ENCODE measurements around the gene ZNF219.
"Not testable (repeated sequence)": the region's sequence is repeated elsewhere in the genome, so short reads cannot be mapped to it uniquely, and the experiment has no call there.

ZNF219 gene

GRCh38 chr14:21042918-21043317, 55.5 kb downstream of the ZNF219 start:
- DNase-seq (ENCODE audit: low spot score): no peak

GRCh38 chr14:21041676-21042433, 56.6 kb downstream of the ZNF219 start, which contains the start of gene RNASE7:
Gene RNASE7, plus strand, starts transcription at chr14:21042362. Its CDS starts 631 bp downstream, at chr14:21042993.
- peak; percentile 55 for DNase-seq (ENCODE audit: low spot score)

- DNase-seq (ENCODE audit: low spot score): not testable (repeated sequence)
These were observed 57.5 kb downstream of the ZNF219 start for GRCh38 chr14:21040941-21041340.

- DNase-seq (ENCODE audit: low spot score): no peak
These were observed 58.0 kb downstream of the ZNF219 start for GRCh38 chr14:21040370-21040925.
